GM12801 (cell line): ENCODE data around the gene CHST11.

Experiments
- TF ChIP-seq, protein P1 (sequence below): IDR thresholded peaks from one replicate; pipeline ENCODE4 v1.5.1; 2011; ENCODE audit warnings: control low read depth; ENCODE audit not compliant: insufficient read length; ENCODE audit errors: extremely low read depth

Gene CHST11

GRCh38 chr12:104670439-104671408 lies 214.0 kb downstream of the CHST11 start:
- TF ChIP-seq, protein P1, sequence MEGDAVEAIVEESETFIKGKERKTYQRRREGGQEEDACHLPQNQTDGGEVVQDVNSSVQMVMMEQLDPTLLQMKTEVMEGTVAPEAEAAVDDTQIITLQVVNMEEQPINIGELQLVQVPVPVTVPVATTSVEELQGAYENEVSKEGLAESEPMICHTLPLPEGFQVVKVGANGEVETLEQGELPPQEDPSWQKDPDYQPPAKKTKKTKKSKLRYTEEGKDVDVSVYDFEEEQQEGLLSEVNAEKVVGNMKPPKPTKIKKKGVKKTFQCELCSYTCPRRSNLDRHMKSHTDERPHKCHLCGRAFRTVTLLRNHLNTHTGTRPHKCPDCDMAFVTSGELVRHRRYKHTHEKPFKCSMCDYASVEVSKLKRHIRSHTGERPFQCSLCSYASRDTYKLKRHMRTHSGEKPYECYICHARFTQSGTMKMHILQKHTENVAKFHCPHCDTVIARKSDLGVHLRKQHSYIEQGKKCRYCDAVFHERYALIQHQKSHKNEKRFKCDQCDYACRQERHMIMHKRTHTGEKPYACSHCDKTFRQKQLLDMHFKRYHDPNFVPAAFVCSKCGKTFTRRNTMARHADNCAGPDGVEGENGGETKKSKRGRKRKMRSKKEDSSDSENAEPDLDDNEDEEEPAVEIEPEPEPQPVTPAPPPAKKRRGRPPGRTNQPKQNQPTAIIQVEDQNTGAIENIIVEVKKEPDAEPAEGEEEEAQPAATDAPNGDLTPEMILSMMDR: no peak

DNA sequence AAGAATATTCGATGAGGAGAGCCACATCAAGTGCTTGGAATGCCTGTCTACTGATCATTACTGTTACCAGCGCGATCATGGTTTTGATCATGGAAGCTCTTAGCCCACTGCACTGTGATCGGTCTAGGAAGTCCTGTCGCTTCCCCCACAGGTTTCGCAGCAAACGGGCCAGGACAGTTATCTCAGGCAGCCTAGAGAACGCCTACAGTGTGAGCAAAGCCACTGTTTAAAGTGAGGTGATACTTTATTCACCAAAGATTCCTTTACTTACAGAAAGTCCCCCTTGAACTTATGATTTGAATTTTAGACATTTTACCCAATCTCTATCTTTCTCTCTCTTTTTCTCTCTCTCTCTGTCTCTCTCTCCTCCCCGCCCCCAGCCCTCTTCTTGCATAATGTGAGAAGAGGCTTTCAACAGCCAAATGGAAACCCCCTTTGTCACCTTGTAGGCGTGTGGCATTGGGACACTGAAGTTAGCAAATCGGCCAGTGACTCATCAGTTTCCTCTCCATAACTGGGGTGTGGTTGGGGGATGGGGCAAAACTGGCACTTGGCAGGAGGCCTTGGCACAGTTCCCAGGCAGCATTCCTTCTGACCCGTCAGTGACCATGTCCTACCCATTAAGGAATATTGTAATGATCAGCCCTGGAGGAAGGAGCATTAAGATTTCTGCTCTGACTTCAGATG lies 214.8 kb downstream of the CHST11 start:
- TF ChIP-seq, protein P1: no peak

DNA sequence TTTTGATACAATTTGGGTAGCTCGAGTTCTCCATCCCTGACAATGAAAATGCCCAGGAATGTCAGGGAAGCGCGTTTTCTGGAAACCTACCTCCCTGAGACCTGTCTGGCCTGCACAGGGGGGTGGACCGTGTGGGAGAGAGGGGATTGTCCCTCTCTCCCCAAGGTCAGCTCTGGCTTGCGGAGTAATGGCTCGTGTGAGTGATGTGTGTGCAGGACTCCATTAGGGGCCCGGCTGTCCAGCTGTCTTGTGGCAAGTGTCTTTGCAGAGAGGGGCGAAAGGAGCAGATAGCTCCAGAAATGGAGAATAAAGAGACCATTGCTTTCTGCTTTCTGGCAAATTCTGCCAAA lies 215.3 kb downstream of the CHST11 start:
- TF ChIP-seq, protein P1: no peak

- TF ChIP-seq, protein P1: no peak
Measured at GRCh38 chr12:104672501-104673265, 215.9 kb downstream of the CHST11 start.

- TF ChIP-seq, protein P1: no peak
Measured at GRCh38 chr12:104673294-104673693, 216.5 kb downstream of the CHST11 start.

- TF ChIP-seq, protein P1: no peak
Measured at GRCh38 chr12:104673696-104674482, 217.1 kb downstream of the CHST11 start.

DNA sequence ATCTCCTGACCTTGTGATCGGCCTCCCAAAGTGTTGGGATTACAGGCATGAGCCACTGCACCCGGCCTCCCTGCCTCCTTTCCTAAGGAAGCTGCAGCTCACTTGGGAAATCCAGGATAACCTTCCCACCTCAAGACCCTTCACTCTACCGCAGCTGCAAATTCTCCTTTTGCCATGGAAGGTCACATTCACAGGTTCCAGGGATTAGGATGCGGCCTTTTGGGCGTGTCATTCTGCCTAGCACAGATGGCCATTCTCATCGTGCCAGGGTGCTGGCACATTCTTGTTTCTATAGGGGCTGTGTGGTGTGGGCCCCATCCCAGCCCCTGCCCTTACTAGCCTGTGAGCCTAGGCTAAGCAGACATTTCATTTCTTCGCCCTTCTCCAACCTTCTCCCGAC lies 219.9 kb downstream of the CHST11 start:
- TF ChIP-seq, protein P1: no peak
